ENCODE results near the gene PSMC3.

PSMC3 gene

DNA sequence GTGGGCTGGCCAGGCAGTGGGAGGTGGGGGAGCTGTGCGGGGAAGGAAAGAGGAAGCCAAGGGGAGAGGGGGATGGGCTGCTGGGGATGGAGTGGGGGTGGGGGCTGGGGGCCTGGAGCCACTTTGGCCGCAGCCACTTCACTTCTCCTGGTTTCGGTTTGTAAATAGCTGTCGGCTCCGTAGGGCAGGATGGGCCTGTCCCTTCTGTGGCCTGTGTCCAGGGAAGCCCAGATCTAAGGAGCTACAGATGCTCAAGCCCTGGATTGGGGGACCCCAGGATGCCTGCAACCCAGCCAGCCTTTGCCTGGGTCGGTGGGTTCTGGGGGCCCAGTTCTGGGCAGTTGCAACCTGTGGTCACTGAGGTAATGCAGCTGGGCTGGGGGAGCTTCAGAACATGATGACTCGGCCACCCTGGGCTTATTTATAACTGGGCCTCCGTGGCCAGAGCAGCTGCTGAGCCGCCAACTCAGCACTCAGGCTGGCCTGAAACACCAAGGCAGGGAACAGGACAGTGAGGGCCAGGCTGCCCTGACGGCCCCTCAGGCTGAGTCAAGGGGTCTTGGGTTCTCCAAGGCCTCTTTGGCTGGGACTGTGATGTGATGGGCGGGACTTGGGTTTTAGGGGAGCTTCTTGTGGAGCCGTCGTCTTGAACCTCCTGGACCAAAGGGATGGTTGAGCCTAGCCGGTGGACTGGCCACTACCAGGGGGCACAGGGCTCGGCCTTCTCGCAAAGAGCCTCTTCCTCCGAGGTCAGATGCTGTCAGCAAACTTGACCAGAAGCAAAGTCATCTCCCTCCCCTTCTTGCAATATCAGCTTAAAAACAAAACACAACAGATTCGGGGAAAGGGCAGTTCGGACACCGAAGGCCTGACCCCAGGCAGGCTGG, 32.8 kb downstream of the PSMC3 start:
- FAIRE-seq, result no peak

DNA sequence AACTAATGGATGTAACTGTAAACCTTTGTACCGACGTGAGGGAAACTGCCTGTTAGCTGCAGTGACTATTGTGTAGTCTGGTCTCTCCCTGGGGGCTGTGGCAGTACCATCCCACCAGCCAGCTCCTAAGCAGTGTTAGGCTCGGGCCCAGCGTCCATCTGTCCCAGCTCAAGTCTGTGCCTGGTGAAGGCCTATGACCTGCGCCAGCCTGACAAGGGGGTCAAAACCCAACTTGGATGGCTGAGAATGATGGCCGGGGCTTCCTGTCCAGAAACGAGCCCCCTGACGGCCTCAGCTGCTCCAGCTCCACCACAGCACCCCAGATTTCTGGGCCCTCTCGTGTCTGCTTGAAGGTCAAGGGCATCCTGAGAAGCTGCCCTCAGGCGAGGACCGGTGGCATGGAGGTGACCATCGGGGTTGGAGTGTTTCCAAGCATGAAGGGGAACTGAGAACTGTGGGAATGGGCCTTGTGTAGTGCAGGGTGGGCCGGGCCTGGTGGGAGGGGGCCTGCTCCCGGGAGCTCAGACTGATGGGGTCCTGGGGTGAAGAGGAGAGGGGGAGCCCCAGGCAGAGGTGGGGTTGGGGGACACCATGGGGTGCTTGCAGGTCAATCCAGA, 33.6 kb downstream of the PSMC3 start:
- no peak for FAIRE-seq

DNA sequence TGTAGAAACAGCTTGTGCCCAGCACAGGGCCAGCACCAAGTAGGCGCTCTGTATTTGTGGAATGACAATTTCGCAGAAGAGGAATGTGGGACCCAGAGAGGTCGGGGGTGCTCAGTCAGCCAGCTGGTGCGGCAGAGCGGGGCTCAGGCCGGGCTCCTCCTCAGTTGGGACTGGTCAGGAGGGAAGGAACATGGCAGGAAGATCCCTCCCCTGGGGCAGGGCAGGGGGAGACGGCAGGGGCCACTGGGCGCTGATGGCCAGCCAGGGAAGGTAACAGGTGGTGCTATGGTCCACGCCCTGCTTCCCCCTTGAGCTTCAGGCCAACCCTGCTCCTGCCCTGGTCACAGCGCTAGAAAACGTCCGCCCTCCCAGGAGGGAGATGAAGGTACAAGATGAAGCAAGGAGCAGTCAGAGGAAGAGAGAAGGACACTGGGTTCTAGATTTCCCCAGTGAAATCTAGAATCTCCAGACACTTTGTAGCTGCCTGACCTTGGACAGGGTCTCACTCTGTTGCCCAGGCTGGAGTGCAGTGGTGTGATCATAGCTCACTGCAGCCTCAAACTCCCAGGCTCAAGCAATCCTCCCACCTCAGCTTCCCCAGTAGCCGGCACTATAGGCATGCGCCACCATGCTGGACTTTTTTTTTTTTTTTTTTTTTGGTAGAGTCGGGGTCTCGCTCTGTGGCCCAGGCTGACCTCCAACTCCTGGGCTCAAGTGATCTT, 34.4 kb downstream of the PSMC3 start:
- FAIRE-seq, result no peak

DNA sequence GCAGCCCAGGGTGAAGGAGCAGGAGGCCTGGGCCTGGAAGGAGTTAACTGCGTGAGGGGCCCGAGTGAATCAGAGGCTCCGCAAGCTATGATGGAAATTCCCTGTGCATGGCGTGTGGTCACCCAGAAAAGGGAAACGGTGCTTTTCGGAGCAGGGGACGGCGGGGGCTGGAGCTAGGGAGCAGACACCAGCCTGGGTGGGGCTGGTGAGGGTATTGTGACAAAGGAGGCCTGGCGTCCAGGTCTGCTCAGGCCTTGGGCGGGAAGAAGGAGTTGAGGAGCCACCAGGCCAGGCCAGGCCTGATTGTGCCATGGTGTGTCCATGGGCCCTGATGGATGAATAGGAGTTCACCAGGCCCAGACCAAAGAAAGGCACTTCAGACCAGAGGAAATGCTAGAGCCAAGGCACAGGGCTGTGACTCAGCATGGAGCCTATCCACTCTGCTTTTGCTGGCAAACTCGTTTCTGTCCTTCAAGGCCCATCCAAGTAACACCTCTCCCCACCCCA, 35.1 kb downstream of the PSMC3 start:
- no peak for FAIRE-seq

DNA sequence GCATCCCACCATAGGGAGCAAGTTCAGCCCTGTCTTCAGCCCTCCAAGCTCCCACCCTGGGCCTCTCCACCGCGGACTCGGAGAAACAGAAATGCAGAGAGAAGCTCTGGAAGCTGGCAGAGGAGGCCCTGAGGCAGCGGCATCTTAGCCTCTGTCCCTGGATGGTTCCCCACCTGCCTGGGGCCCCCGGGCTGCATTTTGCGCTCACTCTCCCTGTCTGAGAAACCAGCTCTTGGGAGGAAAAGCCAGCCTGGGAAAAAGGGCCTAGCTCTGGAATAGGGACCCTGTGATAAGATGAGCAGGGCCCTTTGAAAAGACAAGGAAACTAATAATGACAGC, 35.8 kb downstream of the PSMC3 start:
- FAIRE-seq, result no peak

DNA sequence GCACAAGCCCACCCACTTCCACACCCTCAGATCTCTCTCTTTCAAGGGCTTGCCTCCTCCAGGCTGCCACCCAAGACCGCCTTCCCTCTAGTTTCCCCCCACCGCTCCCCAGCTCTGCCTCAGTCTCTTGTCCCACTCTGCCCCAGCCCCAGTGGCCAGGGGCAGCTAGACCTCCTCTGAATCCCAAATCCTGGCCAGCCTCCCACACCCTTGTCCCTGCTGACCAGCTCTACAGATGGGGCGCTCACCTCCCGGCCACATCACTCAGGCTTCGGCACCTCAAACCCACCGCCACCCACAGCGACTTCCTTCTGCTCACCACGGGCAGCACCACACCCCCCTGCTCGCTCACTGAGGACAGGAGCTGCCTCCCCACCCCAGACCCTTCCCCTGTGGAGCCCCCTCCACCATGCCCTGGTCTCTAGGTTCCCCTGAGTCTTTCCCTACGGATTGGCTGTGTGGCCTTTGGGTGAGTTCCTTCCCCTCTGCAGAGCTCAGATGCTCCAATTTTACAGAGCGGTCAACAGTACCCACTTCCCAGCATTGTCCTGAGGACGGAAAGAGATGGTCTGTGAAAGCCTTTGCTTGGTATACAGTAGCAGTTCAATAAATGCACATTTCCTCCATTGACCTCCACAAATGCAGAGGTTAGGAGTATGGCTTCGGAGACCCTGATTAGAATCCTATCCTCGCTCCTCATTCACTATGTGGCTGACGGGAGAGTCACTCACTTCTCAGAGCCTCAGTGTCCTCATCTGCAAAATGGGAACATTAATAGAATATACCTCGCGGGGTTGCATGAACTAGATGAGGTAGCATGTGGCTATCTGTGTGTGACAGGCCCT, 36.4 kb downstream of the PSMC3 start:
- FAIRE-seq, result no peak

DNA sequence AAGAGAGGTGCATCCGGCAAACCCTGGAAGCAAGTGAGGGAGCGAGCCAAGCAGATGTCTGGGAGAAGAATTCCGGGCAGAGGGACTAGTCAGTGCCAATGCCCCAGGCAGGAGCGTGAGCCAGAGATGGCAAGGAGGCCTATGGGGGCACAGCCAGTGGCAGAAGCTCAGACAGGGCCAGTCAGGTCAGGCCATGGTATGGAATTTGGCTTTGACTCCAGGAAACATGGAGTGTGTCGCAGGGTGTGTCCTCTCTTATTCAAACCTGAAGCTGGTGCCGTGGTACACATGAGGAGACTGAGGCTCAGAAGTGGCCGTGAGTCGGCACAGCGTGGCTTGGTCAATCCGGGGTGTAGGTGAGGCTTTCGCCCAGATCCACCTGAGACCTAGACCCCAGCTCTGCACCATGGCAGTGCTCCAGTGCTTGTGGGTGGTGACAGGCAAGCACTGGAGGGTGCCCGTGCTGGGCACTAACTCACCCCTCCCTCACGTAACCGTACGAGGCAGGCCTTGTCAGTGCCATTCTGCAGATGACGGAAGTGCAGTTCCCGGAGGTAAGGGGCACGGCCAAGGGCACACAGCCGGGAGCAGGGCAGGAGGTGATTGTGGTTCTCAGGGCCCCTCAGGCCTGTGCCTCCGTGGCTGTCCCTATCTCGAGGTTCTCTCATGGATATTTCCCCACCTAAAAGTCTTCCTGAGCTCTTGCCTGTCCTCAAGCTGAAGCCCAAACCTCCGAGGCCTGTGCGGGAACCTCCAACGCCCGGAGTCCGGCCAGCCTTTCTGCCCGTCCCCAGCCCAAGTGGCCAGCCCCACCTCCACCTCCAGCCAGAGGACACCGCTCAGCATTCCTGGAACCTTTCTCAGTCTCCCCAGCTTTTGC, 37.3 kb downstream of the PSMC3 start:
- no peak for FAIRE-seq

DNA sequence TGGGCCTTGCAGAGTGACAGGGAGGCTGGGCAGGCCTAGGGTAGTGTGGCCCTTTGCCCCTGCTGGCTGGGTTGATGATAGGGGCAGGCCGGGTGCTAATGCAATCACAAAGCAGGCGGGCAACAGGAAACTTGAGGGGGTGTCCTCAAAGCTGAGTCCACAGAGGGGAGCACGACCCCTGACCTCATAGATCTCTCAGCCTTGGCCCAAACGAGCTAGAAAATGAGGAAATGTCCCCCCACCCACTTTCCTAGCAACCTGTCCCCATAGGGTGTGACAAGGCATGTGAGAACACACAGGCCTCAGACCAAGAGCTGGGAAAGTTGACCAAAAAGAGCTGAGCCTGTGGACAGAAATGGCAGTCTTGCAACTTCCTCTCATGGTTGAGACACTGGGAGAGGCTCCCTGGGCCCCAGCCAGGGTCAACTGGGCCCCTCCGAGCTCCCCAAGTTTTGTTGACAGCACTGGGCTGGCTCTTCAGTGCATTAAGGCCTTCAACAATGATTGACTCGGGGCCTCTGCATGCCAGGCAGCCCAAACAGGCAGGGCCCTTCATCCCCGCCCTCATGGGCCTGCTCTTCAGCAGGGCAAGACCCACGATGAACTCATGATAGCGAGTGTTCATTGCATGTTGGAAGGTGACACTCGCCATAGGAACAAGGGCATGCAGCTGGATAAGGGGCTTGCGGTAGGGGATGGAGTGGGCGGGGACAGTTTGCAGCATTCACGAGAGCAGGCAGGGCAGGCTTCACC, 38.1 kb downstream of the PSMC3 start:
- no peak for FAIRE-seq

DNA sequence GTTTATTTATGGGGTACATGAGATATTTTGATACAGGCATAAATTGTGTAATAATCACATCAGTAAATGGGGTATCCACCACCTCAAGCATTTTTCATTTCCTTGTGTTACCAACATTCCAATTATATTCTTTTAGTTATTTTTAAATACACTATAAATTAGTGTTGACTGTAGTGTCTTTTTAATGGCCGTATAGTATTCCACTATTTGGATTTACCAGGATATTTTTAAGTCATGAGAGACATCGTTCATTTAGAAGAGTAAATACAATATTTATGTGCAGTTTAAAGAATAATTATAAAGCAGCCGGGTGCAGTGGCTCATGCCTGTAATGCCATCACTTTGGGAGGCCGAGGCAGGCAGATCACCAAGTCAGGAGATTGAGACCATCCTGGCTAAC, 41.7 kb downstream of the PSMC3 start:
- FAIRE-seq, result no peak

DNA sequence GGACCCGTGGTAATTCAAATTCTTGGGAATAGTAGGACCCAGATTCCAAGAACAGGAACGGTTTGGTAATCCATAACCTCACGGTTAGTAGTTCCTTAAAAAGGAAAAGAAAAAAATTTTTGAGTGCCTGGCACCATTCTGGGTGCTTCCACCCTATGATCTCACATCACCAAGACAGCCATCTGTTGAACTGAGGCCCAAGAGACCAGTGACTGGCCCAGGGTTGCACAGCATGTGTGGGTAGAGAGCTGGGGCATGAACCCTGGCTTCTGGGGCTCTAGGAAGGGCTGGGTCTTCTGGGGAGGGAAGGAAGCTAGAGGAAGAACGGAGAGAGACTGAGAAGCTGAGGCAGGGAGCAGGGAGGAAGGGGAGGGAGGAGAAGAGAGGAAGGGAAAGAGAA, 43.2 kb downstream of the PSMC3 start:
- FAIRE-seq, result no peak

DNA sequence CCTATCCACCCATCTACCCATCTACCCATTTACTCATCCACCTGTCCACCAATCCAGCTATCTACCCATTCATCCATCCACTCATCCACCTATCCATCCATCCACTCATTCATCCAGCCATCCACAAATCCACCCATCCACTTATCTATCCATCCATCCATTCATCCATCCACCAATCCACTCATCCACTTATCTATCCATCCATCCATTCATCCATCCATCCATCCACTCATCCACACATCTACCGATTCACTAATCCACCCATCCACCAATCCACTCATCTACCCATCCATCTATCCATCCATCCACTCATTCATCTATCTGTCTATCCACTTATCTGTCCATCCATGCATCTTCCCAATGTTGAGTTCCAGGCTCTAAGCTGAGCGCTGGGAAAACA, 46.2 kb downstream of the PSMC3 start:
- FAIRE-seq, result no peak

DNA sequence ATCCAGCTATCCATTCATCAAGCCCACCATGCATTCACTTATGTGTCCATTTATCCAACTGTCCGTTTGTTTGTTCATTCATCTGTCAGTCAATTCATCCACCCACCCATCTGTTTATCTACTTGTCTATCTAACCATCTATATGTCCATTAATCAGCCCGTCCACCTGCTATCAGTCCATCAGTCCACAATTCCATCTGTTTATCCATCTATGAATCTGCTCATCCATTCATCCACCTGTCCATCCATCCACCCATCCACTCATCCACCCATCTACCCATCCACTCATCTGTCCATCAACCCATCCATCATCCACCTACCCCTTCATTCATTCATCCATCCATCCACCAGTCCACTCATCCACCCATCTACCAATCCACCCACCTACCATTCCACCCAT, 46.9 kb downstream of the PSMC3 start:
- no peak for FAIRE-seq

DNA sequence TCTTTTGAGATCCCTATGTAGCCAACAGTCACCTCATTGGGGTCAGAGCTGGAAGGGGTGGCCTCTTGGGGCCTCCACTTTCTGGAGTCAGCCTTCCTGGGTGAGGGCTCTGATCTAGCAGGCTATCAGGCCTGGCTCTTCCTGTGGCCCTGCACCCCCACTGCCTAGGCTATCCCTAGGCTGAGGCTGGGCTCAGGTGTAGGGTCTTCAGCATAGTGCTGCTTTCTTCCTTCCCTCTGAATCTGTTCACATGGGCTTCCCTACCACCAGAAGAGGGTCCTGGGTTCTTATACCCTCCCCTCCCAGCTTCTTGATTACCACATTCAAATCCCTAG, 47.4 kb downstream of the PSMC3 start:
- no peak for FAIRE-seq

DNA sequence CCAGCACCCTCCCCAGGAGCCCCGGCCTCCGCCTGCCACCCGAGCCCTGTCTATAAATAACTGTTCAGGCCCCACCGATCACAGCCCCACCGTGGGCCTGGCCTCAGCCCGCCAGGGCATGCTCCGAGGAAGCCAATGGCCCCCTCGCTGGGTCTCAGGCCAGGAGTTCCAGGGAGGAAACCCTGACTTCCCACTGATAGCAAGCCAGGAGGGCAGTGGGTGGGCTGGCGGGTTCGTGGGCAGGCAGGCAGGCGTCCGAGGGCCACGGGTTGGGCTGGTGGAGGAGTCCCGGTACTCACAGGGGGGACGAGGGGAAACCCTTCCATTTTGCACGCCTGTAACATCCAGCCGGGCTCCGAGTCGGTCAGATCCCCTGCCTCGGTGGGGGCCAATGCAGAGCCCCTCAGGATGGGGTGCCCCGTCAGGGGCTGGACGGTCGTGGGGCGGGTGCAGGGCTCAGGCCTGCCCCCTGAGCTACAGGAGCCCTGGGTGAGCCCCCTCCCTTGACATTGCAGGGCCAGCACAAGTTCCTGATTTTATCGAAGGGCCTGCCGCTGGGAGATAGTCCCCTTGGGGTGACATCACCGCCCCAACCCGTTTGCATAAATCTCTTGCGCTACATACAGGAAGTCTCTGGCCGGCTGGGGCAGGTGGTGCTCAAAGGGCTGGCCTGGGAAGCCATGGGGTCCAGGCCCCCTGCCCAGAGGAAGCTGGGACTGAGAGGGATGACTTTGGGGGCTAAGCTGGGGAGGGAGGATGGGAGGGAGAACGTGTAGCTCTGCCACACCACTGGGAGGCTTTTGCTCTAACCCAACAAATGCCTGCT, 48.0 kb downstream of the PSMC3 start, which contains the start of gene SPI1:
Gene SPI1, minus strand, starts transcription at position 538 of the 826 bp plus-strand sequence. Its CDS starts 194 bp downstream, at position 344.
- FAIRE-seq, result no peak

DNA sequence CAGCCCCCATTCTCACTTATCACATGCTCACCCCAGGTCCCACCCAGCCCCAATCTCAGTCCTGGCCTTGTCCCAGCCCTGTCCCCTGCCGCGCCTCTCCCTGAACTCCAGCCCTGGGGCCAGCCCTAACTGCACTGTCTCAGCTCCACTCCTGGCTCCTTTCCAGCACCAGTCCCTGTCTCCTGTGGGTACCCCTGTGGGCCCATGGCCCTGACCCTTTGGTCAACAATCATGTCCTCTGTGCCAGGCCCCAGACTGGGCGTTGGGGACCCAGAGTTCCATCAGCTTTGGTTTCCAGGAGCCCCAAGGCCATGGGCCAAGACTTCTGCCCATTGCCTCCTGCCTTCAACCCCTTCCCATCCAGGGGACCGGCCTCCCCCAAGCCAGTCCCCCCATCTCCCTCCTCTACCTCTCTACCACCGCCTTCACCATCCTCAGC, 48.6 kb downstream of the PSMC3 start:
- no peak for FAIRE-seq

DNA sequence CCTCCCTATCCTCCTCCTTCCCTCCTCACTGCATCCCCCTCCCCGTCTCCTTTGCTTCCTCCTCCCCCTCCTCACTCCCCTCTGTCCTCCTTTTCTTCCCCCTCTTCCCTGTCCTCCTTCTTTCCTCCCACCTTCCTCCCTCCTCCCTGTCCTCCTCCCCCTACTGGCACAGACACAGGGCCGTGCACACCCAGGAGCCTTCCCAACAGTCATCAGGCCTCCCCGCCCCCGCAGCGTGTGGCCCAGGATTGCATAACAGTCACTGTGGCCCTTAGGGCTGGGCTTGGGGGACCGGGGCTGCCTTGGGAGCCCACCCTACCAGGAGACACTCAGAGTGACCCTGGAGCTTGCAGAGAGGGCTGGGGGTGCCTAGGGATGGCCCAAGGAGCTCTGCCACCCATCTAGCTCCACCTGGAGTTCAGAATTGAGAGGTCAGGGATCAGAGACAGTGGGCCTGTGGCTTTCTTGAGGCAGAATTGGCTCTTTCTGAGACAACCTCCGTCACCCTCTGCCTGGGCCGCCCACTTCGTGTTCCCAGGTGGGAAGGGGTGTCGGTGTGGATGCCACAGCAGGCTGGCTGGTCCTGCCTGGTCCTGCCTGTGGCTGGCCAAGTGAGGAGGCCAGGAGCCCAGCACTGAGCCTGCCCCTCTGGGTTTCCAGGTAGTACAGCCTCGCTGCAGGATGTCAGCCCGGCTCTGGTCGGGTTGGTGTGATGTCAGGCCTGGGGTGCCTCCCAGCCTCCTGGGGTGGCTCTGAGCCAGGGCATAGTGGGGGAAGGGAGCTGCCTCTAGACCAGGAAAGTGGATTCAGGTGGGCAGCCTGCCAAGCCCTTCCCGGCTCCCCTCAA, 49.5 kb downstream of the PSMC3 start:
- FAIRE-seq, result no peak

DNA sequence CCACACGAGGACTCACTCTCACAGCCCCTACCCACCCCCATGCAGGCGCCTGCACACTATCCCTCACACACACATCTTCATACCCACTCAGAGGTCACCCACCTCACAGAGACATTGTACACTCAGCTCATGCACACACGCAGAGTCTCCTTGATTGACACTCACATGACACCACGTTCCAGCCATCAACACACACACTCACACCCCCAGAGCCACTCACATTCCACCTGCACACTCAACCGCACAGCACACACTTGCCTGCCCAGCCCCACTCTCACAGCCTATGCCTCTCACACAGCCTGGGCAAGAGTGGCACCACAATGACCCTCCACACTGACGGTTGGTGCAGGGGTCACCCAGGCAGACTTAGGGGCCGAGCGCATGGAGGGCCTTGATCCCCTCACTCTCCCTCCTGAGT, 50.1 kb downstream of the PSMC3 start:
- FAIRE-seq, result no peak

DNA sequence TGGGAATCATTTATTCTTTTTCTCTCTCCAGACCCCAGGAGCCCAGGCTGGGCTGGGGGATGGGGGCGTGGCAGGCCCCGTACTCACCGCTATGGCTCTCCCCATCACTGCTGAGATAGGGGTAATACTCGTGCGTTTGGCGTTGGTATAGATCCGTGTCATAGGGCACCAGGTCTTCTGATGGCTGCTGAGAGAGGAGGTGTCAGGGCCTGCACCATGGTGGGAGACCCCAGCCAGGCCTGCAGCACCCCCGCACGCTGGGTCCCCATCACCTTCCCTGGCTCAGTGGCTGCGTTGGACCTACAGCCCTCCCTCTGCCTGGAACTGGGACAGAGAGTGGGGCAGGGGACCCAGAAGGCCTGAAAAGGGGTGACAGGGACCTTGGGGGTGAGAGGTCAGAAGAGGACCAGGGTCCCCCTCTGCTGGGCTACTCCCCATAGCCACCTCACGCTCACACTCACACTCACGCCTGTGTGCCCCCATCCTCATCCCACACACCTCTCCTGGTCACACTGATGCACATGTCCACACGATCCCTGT, 50.6 kb downstream of the PSMC3 start:
- FAIRE-seq, result no peak

DNA sequence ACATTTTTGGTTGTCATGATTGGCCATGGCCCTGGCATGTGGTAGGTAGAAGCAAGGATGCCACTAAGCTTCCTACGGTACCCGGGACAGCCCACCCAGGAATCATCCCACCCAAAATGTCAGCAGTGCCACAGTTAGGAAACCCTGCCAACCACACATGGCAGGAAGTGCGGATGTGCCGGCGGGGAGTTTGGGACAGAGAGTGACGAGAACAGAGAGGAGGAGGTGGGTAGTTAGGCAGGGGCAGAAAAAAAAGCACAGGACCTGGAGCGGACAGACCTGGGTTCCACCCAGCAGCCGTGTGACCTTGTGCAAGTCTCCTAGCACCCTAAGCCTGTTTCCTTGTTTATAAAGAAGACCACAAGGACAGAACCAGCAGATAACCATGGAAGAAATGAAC, 51.2 kb downstream of the PSMC3 start:
- no peak for FAIRE-seq

Data from TTC549 (cell line).